Measurements from ENCODE around the gene ZDHHC8. TPM values are rescaled to one million over a fixed set of nuclear protein-coding genes. Genes with fewer than 3 reads are reported as not detected.

ZDHHC8 gene
- total and polyA plus RNA-seq, 5 donors: 34.2 to 64.7 (median 54.9) TPM

DNA sequence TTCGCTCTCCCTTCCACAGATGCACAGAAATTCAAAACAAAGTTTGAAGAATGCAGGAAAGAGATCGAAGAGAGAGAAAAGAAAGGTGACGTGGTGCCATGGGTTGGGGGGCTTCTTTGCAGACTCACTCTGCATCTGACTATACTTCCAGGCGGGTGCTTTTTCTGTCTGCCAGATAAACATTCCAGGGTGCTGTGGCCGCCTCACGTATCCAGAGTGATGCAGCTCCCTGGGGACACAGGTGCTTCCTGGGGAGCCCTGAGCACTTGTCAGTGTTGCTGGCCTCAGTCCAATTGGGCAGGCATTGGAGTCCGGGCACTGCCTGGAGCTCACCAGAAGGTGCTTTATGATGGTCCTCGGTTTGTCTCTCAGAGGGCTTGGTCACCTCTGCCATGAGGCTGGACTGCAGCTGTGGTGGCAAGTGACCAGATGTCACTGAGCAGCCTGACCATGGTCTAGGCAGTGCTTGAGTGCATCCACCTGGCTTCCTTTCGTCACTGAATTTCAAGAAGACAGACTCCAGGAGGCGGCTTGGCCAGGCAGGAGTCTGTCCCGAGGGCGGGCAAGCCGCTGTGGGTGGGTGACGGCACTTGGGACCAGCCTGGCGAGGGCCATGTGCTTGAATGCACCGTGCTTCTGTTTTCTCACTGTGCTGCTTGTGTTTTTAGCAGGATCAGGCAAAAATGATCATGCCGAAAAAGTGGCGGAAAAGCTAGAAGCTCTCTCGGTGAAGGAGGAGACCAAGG lies 5.1 kb upstream of the ZDHHC8 start:
- H3K27me3 ChIP-seq (ENCODE audit: control insufficient read depth, insufficient read depth): no peaks in the 10 kb centered on the region
- intact Hi-C loops (cut with DNase I): no loop called here
- no peak for ATAC-seq
- no peaks in the 10 kb centered on the region for H3K9me3 ChIP-seq (ENCODE audit: control insufficient read depth, low read length)
- no peak for DNase-seq
- 77% methylated on average over 19 of the region's 19 CpGs for WGBS
- no peak overlapping the region for H3K27ac ChIP-seq (ENCODE audit: low read length)
- peaks cover 2% of the 10 kb centered on the region for H3K4me1 ChIP-seq (ENCODE audit: control insufficient read depth, insufficient read depth, low read length)
- no peak overlapping the region for H3K4me3 ChIP-seq (ENCODE audit: low read length)

DNA sequence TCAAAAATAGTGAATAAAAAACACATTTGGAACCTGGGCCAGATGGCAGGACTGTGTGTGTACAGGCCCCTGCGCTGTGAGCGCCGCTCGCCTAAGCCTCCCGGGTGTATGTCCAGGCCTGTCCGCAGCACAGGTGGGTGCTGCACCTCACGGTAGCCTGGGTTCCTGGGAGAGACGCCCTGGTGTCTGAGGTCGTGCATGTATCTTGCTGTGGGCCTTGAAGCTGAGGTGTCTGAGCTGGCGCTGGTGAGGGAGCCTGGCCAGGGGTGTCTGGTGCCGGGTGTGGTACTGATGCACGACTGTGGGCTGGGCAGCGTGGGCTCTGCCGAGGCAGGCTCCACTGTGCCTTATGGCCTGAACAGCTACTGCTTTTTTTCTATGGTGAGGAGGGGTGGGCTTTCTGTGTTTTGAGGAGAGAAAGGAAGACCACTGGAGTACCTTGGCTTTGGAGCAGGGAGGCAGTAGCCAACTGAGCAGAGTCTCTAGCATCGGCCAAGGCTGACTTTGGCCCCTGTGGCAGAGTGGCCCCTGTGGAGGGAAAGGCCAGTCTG lies 4.2 kb upstream of the ZDHHC8 start:
- no peaks in the 10 kb centered on the region for H3K27me3 ChIP-seq (ENCODE audit: control insufficient read depth, insufficient read depth)
- peaks cover 2% of the 10 kb centered on the region for H3K4me1 ChIP-seq (ENCODE audit: control insufficient read depth, insufficient read depth, low read length)
- WGBS: 83% methylated on average over 15 of the region's 15 CpGs
- intact Hi-C loops (cut with DNase I): no loop called here
- H3K27ac ChIP-seq (ENCODE audit: low read length): no peak overlapping the region
- ATAC-seq (no peak), DNase-seq (no peak)
- no peaks in the 10 kb centered on the region for H3K9me3 ChIP-seq (ENCODE audit: control insufficient read depth, low read length)
- H3K4me3 ChIP-seq (ENCODE audit: low read length): no peak overlapping the region

DNA sequence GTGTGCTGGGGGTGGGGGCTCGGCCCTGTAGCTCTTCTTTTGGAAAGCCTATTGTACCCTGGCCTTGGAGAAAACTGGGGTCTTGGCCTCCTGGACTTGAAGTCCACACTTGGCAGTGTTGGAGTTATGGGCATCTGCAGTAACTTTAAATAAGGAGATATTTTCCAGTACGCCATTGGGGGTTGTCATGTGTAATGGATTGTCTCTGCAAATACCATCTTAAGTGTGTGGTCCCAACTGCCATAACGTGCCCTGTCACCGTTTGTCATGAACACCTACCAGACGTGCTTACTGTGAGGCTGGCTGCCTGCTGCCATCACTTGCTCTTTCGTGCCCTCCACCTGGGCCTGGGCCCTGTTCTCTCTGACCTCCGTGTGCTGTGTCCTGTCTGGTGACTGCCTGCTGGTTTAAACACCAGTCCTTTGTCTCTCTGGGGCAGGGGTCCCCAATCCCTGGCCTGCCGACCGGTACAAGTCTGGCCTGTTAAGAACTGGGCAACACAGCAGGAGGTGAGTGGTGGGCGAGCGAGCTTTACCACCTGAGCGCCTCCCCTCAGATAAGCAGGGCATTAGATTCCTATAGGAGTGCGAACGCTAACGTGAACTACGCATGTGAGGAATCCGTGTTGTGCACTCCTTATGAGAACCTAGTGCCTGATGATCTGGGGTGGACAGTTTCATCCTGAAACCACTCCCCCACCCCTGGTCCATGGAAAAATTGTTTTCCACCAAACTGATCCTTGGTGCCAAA lies 3.6 kb upstream of the ZDHHC8 start:
- WGBS: 65% methylated on average over 17 of the region's 17 CpGs
- Histone ChIP-seq H3K9me3 (ENCODE audit: control insufficient read depth, low read length) (no peaks in the 10 kb centered on the region), H3K27me3 (ENCODE audit: control insufficient read depth, insufficient read depth) (no peaks in the 10 kb centered on the region), H3K4me1 (ENCODE audit: control insufficient read depth, insufficient read depth, low read length) (peaks cover 2% of the 10 kb centered on the region), H3K27ac (ENCODE audit: low read length) (no peak overlapping the region), H3K4me3 (ENCODE audit: low read length) (no peak overlapping the region)
- DNase-seq (no peak), ATAC-seq (no peak)
- intact Hi-C loops (cut with DNase I): no loop called here

DNA sequence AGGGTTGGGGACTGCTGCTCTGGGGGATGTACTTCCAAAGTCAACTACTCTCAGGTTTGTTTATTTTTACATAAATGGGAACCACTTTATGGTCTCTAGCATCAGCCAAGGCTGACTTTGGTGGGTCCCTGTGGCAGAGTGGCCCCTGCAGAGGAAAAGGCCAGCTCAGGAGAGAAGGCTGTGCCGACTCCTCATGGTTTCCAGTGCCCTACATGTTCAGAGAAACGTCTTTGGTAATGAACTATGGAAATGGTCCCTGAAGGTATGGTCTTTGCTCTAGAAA lies 3.0 kb upstream of the ZDHHC8 start:
- Histone ChIP-seq H3K27me3 (ENCODE audit: control insufficient read depth, insufficient read depth) (no peaks in the 10 kb centered on the region), H3K4me1 (ENCODE audit: control insufficient read depth, insufficient read depth, low read length) (peaks cover 2% of the 10 kb centered on the region), H3K9me3 (ENCODE audit: control insufficient read depth, low read length) (no peaks in the 10 kb centered on the region), H3K4me3 (ENCODE audit: low read length) (no peak overlapping the region), H3K27ac (ENCODE audit: low read length) (no peak overlapping the region)
- WGBS: 40% methylated on average over 2 of the region's 2 CpGs
- DNase-seq: no peak
- no peak for ATAC-seq
- intact Hi-C loops (cut with DNase I): no loop called here

DNA sequence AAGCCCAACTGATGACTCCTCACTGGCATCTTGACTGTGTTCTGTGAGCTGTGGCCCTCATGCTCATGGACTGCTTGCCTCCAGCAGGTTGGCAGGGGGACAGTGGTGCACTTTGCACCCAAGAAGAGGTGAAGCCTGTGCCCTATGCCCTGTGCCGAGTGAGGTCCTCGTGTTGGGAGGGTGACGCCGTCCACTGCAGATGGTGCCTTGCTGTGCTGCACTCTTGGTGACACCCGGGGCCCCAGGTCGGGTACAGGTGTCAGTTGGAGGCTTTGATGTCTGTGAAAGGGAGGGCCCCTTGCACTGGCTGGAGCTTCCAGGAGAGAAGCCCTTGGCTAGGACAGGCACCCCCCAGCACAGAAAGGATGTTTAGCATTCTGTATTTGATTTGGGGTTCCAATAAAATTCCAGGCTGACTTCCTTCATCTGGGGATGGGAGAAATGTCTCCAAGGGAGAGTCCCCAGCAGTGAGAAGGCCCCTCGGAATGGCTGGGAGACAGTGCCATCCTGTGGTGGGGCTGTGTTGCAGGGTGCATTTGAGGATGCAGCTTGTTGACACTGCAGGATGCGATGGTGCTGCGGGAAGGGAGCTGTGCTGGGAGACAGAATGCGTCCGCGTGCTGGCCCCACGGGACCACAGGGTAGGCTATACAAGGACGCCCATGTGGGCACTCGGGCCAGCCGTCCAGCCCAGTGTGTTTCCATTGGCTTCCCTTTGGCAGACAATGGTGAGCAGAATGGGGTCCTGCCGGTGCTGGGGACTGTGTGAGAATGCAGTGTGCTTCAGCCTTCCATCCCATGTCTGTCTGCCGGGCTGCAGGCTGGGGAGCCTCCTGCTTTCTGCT lies 2.5 kb upstream of the ZDHHC8 start:
- WGBS: 34% methylated on average over 18 of the region's 18 CpGs

DNA sequence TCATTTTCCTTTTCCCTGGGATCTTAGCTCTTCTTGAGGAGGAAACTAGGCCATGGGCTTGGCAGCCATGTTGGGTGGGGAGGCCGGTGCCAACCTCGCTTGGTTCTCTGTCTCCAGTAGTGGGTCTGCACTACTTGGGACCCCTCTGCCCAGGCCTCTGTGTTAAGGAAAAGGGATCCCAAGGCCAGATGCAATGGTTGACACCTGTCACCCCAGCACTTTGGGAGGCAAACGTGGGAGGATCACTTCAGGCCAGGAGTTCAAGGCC lies 1.9 kb upstream of the ZDHHC8 start:
- Histone ChIP-seq H3K4me3 (ENCODE audit: low read length) (no peak overlapping the region), H3K27ac (ENCODE audit: low read length) (no peak overlapping the region), H3K4me1 (ENCODE audit: control insufficient read depth, insufficient read depth, low read length) (peaks cover 6% of the 10 kb centered on the region), H3K27me3 (ENCODE audit: control insufficient read depth, insufficient read depth) (no peaks in the 10 kb centered on the region), H3K9me3 (ENCODE audit: control insufficient read depth, low read length) (no peaks in the 10 kb centered on the region)
- intact Hi-C loops (cut with DNase I): no loop called here
- ATAC-seq (no peak), DNase-seq (no peak)
- WGBS: 87% methylated on average over 3 of the region's 3 CpGs

More for the DNA sequence above, 2.5 kb upstream of the ZDHHC8 start:
- DNase-seq (peak in 1 of 3 donors; percentile 66), ATAC-seq (no peak)
- Histone ChIP-seq H3K4me3 (ENCODE audit: low read length) (no peak overlapping the region), H3K27ac (ENCODE audit: low read length) (no peak overlapping the region), H3K27me3 (ENCODE audit: control insufficient read depth, insufficient read depth) (no peaks in the 10 kb centered on the region), H3K4me1 (ENCODE audit: control insufficient read depth, insufficient read depth, low read length) (peaks cover 6% of the 10 kb centered on the region), H3K9me3 (ENCODE audit: control insufficient read depth, low read length) (no peaks in the 10 kb centered on the region)
- intact Hi-C loops (cut with DNase I): no loop called here

DNA sequence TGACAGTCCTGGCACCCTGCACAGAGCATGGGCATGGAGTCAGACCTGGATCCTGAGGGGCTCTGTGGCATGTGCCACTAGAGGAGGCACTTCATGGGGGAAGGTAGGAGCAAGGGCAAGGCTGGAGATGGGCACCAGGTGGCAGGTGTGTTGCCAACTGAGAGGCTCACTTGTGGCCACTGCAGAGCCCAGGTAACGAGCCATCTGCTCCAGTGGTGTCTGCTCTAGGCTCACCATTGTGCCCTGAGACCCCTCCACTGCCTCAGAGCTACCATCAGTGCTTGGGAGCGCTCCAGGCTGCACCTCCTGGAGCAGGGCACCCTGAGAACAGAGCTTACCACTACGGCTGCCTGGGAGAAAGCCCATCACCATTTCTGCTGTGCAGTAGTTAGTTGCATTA lies 1.3 kb upstream of the ZDHHC8 start:
- intact Hi-C loops (cut with DNase I): no loop called here
- 76% methylated on average over 3 of the region's 3 CpGs for WGBS
- Histone ChIP-seq H3K27ac (ENCODE audit: low read length) (peak overlapping the region; percentile 1), H3K4me3 (ENCODE audit: low read length) (no peak overlapping the region), H3K27me3 (ENCODE audit: control insufficient read depth, insufficient read depth) (no peaks in the 10 kb centered on the region), H3K9me3 (ENCODE audit: control insufficient read depth, low read length) (no peaks in the 10 kb centered on the region), H3K4me1 (ENCODE audit: control insufficient read depth, insufficient read depth, low read length) (peaks cover 6% of the 10 kb centered on the region)
- ATAC-seq: no peak
- DNase-seq: no peak

DNA sequence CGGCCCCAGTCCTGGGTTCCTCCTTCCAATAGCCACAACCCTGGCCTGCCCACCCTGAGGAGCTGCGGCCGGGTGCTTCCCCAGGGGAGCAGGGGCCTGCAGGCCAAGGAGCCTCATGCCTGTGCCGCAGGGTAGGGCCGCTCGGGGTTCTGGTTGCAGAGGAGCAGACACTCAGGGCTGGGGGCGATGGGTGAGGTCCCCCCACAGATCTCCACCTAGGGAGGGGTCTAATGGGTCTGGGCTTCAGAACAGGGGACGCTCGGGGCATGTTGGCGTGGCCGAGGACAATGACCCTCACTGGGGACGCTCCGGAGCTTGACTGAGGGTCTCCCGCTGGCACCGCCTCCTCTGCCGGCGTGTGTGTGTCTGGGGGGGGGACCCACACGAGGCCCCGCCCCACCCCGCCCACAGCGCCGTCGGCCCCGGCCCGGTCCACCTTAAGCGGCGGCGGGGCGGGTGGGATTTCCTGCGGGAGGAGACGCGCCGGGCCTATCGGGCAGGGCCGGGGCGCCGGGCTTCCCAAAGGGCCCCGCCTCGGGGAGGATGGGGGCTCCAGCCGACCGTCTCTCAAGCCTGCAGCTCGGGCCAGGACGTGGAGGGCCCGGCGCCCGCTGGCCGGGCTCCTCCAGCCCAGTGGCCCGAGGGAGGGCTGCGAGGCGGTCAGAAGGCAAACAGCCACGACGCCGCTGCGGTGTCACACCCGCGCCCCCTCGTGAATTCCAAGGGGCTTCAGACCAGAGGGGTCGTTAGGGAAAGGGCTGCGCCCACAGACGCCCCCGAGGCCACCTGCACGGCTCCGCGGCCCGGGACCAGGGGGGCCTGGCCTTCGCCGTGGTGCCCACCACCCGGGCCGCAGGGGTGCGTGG lies 640 bp upstream of the ZDHHC8 start:
- ATAC-seq (peak; percentile 88 to 91), DNase-seq (peak; percentile 93 to 97 (median 97))
- H3K27ac ChIP-seq (ENCODE audit: low read length): peak overlapping the region; percentile 97
- H3K4me1 ChIP-seq (ENCODE audit: control insufficient read depth, insufficient read depth, low read length): peaks cover 8% of the 10 kb centered on the region
- WGBS: 3% methylated on average over 70 of the region's 70 CpGs
- peak overlapping the region; percentile 89 for H3K4me3 ChIP-seq (ENCODE audit: low read length)
- no peaks in the 10 kb centered on the region for H3K9me3 ChIP-seq (ENCODE audit: control insufficient read depth, low read length)
- H3K27me3 ChIP-seq (ENCODE audit: control insufficient read depth, insufficient read depth): no peaks in the 10 kb centered on the region
- intact Hi-C loops (cut with DNase I): no loop called here

DNA sequence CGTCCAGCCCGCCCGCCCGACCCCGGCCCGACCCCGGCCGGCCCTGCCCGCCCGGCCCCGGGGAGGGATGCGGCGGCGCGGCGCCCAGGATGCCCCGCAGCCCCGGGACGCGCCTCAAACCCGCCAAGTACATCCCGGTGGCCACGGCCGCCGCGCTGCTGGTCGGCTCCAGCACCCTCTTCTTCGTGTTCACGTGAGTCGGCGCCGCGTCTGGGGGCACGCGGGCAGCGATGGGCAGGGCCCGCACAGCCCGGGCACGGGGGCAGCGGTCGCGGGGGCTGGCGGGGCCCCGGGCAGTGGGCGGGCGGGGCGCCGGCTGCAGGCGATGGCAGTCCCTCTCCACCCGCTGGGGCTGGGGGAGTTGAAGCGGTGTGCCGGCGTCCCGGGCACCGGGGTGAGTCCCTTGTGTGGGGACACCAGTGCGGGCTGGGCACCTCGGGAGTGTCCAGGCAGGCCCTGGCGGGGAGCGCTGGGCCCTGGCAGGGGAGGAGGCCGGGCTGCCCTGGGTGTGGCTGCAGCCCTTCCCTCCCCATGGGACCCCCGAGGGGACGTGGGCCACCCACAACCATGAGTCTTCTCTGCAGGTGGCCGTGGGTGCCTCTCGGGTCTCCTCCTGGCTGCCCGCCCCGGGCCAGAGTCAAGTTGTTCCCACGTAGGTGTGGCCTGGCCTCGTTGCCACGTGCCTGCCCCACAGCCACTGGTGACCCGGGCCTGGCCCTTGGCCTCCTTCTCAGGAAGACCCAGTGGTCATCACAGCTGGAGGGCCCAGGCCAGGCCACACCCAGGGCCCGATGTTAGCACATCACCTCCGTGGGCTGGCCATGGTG lies 468 bp downstream of the ZDHHC8 start:
- DNase-seq (peak; percentile 72 to 83 (median 83)), ATAC-seq (peak in 1 of 2 donors; percentile 20)
- Histone ChIP-seq H3K27ac (ENCODE audit: low read length) (peak overlapping the region; percentile 10), H3K4me1 (ENCODE audit: control insufficient read depth, insufficient read depth, low read length) (peaks cover 17% of the 10 kb centered on the region), H3K27me3 (ENCODE audit: control insufficient read depth, insufficient read depth) (no peaks in the 10 kb centered on the region), H3K9me3 (ENCODE audit: control insufficient read depth, low read length) (no peaks in the 10 kb centered on the region), H3K4me3 (ENCODE audit: low read length) (peak overlapping the region; percentile 89)
- under 1% methylated on average over 72 of the region's 72 CpGs for WGBS
- intact Hi-C loops (cut with DNase I): no loop called here

Measured in right cardiac atrium (tissue), 5 donors.